Right lung (tissue), 5 donors: Measurements from ENCODE around the gene OTUD4. TPM values are rescaled to one million over a fixed set of nuclear protein-coding genes. Genes with fewer than 3 reads are reported as not detected.
"Not testable (repeated sequence)": the region's sequence is repeated elsewhere in the genome, so short reads cannot be mapped to it uniquely, and the experiment has no call there.

Source experiments
- DNase-seq, 2 donors: peaks; one replicate each; pipeline ENCODE4 v3.0.0-alpha.2; 2013
- polyA plus RNA-seq, 5 donors: library from polyadenylated mRNA; unstranded; fragments of 120-200 nt; gene quantifications; one replicate each; pipeline versions ENCODE4 v1.2.1 to v1.2.3, GENCODE V29; 2013; ENCODE audit warnings: inconsistent platforms in 1 of 5, low replicate concordance in 1 of 5; ENCODE audit not compliant: insufficient read length in 5 of 5, insufficient read depth in 1 of 5

Gene OTUD4
- polyA plus RNA-seq, 5 donors, result 29.4 to 45.5 (median 40.9) TPM

DNA sequence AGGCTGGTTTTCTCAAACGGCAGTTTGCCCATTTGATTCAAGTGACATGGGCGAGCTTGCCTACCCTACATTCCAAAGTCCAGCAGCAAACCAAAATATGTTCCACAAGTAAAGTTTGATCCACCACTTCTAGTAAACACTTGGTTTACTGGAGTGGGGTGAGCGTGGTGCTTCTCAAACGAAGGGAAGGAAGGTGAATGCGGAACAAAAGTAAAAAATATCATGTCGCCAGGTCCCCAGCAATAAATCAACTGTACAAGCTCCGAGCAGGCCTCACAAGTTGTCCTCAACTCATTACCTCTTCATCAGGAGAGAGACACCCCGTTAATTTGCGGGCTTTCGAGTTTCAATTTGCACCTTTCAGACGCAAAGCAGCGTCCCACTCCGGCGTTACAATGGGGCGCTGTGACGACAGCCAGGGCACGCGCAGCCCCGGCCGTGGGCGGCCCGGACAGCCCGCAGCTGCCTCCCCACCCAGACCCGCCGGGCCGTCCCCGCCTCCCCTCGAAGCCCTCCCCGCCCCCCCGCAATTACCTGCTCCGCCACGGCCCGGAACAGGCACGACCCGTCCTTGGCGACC lies 1.0 kb downstream of the OTUD4 start:
- peak; percentile 71 to 78 for DNase-seq

DNA sequence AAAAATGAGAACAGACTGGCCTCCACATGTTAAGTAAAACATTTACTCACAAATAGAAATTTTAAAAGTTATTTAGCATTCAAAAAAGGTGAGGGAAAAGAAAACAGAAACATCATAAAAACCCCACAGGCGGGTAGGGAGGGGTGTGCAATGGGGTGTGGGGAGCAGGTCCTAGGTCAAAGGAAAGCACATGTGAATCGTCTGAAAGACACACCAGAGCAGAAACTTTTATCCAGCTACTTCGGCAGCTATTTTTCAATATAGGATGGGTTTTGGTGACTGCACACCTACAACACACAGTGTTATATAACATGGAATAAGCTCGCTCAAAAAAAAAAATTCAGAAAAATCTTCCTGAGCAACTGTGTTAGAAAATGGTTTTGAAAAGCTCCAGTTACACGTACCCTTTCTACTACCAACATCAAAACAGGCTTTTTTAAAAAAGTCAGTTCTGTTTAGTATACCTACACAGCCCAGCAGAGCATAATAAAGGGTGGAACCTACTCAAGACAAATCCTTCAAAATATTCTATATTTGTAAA lies 1.6 kb downstream of the OTUD4 start:
- peak in 1 of 2 donors; percentile 11 for DNase-seq

DNA sequence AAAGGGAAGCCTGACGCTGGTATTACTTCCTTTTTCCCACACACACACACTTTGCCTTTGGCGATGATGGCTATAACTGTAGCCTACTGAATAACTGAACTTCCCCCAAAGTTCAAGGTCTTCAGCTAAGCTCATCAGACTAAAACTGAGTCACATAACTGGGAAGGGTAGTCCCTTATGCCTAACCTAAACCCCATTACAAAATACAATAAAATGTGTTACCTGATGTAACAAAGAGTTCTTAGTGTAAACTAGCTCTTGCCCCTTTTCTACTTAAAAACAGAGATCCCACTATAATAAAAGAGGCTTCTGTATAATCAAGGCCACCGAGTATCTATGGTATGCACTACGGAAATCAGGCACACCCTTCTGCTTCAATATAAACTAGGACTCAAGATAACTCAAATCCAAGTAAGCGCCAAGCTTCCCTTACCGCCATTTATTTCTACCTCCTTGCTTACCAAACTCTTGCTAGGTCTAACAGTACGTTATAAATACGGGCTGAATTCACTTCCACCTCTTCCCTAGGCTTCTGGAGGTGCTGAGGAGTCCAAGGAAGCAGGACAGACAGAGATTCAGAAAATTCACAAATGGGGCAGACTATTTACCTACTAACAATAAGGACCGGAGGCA lies 2.4 kb downstream of the OTUD4 start:
- peak in 1 of 2 donors; percentile 33 for DNase-seq

DNA sequence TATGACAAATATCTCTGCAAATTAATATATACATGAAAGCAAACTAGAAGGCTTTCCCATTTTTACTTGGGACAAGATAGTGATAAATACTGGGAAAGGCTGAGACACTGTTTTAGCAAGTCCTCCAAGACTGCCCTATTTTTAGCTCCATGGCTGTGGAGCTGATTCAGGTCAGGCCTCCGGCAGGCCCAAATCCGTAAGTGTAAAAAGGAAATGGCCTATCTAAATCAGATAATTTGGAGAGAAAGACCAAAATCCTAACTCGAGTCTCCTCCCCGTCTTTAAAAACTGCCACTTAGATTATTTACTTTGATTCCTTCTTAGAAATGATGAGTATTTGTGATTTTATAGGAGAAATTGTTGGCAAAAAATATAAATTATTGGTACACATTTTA lies 2.9 kb downstream of the OTUD4 start:
- peak in 1 of 2 donors; percentile 23 for DNase-seq

DNA sequence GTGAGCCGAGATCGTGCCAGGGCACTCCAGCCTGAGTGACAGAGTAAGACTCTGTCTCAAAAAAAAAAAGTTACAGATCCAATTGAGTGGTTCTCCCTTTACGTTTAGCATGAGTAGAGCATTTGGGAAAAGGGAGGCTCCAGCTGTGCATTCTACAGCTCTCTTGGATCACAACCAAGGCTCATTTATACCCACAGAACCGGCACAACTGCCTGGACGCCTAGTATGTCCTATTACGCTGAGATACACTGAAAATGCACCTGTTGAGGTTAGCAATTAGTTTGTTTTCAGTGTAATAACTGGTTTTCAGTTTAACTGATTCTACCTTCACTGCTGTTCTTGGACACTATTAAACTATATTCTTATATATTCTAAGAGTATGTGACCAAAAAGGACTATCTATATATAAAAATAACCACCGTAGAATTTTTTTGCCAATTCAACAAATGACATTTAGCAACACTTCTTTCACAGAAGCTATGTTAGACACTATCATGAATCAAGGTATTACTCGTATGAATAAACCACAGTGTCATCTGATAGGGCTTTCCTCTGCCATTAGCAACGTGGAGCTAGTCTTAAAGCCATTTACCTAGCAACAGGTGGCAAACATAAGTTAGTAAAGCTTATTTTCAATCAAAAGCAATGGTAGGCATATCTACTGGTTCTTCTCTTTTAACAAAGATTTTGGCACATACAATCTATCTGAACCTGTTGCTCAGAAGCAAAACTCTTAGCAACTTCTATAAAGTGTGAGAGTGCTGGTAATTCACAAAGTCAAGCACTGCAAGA lies 3.6 kb downstream of the OTUD4 start:
- no peak for DNase-seq

DNA sequence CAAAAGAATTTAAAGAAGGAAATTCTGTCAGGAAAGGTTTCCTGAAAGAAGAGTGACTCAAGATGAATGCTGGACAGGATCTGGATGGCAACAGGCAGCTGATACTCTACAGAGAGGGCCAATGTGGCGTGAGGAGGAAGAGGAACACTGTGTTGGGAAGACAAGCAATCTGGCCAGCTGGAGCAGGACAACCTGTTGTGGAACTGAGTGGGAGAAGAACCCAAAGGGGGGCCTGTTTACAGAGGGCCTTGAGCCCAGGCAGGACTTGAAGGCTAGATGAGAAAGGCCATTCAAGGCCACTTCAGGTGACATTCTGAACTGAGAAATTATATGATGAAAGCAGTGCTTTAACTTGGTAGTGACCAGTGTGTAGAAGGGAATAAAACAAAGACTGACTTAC lies 8.5 kb downstream of the OTUD4 start:
- no peak for DNase-seq

DNA sequence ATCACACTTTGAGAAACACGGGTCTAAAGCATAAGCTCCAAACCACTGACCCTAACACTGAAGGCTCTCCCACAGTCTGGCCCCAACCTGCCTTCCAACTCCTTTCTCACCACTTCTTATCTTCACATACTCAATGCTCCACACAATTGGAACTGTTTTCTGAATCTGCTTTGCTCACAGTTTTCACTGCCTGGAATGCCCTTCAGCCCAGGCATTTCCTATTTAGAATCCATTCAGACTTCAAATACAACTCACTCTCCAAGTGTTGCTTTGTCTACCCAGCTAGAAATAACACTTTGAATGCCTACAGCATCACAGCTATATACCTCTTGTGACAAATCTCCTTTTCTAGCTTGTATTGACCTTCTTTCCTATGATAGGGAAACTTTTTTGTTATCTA lies 10.2 kb downstream of the OTUD4 start:
- no peak for DNase-seq

DNA sequence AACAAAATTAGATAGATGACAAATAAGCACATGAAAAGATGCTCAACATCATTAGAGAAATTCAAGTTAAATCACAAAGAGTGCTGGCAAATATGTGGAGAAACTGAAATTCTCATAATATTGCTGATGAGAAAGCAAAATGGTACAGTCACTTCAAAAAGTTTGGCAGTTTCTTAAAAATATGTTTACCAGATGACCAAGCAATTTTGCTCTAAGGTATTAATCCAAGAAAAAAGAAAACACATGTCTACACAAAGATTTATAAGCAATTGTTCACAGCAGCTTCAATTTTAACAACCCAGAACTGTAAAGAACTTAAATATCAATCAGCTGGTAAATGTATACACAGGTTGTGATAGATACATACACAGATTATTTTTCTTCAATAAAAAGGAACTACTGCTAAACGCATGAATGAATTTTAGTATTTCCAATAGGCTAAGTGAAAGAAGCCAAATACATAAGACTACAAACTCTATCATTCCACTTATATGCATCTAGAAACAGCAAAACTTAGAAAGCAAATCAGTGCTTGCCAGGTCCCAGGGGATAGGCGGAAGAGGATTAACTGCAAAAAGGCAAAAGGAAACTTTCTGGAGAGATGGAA lies 11.7 kb downstream of the OTUD4 start:
- DNase-seq, result no peak

DNA sequence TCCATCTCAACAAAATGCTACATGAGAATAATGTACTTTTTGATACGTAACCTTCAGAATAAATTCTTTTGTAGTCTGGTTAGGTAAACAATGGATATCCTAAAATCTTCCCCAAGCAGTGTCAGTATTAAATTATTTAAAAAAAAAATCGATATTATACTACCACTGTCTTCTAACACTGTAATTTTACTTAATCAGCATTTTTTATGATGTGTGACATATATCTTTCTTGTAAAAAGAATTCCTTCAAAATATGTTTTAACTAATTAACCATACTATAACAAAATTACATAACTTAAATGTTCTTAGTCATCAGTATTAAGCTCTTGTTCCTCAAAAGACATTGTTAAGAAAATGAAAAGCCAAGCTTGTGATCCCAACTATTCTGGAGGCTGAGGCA lies 12.5 kb downstream of the OTUD4 start:
- no peak for DNase-seq

DNA sequence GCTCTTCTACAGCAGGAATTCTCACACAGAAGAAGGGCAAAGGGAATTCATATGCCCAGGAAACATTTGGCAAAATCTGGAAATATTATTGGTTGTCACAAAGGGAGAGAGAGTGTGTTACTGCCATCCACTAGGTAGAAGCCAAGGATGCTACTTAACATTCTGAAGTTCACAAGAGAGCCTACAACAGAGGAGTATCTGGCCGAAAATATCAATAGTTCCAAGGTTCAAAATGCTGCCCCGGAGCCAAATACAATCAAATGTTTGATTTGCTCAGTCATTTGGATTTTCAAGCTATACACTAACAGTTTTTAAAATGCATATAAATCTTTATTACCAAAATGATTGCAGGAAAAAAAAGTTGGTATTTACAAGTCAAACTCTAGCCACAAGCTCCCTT lies 18.8 kb downstream of the OTUD4 start:
- DNase-seq, result no peak

DNA sequence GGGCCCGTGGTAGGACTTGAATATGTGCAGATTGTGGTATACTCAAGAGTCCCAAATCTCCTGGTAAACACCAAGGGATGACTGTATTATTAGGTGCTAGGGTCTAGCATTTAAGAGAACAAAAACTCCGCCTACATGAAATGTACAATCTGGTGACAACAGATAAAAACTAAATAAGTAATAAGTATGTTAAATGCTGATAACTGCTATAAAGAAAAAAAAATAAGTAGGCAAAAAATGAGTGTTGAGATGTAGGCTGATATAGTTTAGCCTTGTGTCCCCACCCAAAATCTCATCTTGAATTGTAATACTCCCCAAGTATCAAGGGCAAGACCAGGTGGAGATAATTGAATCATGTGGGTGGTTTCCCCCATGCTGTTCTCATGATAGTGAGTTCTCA lies 23.4 kb downstream of the OTUD4 start:
- DNase-seq, result no peak

DNA sequence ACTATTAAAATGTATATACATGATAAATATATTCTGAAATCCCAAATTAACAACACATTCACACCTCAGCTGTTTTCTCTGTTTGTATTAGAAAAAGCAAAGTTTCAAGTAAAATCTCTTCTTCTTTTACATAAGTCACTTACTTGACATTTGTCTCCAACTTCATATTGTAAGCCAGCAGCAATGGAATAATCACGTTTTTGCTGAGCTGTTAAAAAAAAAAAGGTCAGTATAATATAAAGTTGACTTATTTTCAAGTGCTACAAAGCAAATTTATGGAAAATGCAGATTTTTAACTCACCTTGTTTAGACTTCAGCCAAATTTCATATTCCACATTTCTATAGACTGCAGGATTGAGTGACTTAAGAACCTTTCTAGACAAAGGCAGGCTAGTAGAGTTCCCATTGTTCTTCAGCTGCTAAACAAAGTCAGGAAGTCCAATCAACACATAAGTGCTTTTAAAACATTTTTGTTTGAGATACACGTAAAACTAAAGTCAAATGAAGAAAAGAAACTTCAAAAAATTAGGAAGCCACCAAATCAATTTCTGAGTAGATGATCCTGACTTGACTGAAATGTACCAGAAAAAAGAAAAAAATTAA lies 25.0 kb downstream of the OTUD4 start:
- no peak for DNase-seq

DNA sequence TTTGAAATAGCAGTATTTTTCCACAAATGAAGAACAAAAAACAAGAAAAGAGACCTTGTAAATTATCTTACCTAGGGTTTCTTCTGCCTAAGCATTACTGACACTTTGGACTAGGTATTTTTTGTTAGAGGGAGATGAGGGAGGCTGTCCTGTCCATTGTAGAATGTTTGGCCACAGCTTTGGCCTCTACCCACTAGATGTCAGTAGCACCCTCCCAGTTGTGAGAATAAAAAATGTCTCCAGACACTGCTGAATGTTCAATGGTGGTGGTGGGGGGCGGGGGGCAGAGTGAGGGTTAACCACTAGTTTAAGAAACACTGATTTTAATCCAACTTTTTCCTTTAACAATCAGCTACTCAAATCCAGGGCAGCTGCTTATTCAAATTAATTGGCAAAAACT lies 25.8 kb downstream of the OTUD4 start:
- DNase-seq, result no peak

DNA sequence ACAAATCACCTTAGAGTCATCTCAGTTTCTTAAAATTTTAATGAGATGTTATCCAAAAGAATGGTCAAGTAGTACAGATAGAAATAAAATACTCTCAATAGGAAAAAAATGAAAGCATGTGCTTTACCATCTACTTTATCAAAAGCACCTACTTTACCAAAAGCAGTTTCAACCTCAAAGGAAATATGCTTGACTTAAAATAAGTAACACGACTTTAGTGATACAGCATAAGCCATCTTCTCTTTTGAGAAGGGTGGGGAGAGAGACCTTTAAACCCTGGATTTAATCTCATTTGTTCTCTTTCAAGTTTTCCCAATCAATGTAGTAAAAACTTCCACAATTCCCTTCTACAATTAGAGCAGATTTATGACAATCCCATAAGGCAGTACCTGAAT lies 26.5 kb downstream of the OTUD4 start:
- no peak for DNase-seq

DNA sequence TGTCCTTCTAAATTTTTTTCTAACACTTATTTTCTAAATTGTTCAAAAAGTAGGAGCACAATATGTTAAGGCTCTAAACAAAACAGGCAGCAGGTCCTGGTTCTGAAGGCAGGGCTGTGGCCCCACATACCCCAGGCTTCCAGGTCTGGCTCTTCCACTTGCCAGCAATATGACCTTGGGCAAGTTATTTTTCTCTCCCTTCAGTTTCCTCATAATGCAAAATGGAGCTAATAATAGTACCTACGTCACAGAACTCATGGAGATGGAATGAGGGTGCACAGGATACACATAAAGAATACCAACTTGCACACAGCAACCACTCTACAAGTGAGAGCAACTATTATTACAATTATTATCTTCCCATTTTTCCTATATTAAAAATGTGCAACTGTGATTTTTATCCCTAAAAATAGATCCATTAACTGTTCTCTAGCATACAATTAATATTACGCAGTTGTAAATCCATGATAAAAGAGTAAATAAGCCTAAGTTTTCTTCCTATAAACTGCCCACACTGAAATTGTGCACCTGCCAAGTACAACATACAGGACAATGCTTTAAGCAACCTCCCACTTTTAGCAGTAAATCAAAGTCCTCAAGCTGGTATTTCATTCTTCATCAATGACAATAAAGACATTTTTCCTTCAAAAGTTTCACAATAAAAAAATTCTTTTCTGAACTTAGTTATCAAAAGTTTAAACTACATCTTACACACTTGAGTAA lies 27.0 kb downstream of the OTUD4 start:
- no peak for DNase-seq

DNA sequence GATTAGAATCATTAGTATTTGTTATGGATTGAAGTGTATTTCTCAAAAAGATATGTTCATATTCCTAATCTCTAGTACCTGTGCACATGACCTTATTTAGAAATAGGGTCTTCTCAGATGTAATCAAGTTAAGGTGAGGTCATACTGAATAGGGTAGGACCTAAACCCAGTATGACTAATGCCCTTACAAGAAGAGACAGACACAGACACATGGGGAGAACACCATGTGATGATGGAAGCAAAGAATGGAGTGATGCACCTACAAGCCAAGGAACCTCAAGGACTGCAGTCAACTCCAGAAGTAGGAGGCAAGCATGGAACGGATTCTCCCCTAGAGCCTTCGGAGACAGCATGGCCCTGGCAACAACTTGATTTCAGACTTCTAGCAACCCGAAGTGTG lies 31.4 kb downstream of the OTUD4 start:
- no peak for DNase-seq

DNA sequence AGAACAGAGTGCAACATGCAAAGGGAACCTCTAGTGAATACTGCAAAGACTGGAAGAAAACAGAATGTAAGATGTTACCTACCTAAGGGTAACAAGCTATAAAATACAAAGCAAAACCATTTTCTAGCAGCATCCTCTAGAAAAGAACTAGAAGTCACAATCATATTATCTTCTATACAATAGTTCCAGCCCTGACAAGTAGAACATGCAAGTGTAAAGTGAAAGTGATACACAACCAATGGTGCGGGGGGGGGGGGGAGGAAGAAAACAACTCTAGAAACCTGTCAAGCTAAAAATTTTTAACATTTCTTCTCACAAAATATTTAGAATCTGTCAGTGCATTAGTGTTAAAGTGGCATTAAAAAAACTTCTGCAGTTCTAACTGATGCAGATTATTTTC lies 44.2 kb downstream of the OTUD4 start:
- not testable (repeated sequence) for DNase-seq

DNA sequence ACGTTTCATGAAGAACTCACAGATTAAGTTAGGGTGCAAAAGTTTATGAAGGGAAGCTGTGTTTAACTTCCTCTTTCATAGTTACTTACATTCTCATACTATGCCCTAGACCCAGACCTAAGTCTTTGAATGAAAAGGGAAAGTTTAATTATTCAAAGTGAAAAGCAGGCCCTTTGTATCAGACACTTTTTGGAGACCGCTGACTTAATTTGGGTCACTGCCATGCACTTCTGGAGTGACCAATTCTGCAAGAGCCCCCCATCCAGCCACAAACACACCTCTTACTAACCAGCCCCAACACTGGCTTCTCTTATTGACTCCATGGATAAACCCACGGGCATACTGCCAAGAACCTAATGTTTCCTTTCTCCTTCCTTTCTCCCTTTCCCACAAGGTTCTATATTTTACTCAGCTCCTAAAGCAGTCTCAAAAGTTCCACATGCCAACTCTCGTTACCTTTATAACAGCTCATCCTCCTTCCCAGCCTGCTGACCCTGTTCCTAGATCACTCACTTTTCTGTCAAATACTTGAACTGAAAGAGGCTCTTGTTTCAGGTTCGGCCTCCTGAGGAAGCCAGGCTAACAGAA lies 47.8 kb downstream of the OTUD4 start:
- peak in 1 of 2 donors; percentile 1 for DNase-seq

DNA sequence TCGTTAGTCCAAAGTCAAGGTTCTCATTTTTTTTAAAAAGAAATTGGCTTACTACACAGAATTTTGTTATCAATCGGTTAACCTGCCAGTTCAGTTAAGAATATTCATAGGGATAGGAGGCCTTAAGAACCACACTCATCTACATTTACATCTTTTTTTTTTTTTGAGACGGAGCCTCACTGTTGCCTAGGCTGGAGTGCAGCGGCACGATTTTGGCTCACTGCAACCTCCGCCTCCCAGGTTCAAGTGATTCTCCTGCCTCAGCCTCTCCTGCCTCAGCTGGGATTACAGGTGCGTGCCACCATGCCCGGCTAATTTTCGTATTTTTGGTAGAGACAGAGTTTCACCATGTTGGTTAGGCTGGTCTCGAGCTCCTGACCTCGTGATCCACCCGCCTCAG lies 48.5 kb downstream of the OTUD4 start:
- no peak for DNase-seq

DNA sequence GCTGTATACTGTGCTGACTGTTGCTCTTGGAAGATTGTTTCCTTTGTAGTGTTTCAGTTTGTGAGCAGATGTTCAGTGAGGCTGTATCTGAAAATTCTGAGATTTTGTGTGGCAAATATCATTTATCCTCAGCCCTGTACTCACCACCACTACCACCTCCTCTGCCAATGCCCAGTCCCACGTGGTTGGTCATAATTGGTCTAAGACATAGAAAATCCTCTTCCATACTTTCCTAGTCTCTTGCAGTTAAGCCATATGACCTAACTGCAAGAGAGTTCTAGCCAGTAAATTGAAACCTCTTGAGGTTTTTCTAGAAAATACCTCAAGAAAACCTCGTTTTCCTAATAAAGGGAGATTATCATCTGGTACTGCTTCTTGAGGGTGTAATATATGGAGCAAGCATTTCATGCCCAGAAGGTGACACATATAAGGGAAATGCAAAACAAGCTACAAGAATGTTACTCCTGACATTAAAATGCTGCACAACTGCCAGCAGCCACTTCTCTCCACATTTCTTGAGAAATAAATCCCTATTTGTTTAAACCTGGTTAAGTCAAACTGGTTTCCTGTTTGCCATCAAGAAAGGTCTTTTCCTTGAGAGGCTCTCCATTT lies 49.5 kb downstream of the OTUD4 start:
- DNase-seq, result peak in 1 of 2 donors; percentile 3

DNA sequence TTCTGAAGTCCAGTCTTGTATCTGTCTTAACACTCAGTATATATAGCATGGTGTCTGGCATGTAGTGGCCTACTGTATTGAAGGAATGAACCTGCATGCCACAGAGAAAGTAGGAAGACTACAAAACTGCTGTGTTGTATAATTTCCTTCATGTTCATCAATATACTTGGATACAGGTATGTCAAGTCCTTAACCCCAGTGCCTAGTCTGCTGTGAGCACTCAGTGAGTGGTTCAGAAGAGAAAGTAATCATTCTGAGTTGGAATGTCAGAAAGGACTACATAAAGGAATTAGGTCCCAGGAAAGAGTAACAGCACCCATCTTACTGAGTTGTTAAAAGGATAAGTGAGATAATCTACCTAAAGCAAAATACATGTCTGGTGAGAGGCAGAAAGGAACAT lies 50.3 kb downstream of the OTUD4 start:
- no peak for DNase-seq
